GM19099 (cell line): ENCODE measurements around the gene SLC27A1.
A peak's percentile ranks its signal among the peaks of the same experiment; 100 is the strongest.

Source experiments
- POLR2A ChIP-seq: IDR thresholded peaks from 3 replicates; pipeline ENCODE4 v1.6.1; 2011; ENCODE audit warnings: low read depth; ENCODE audit not compliant: insufficient read length; ENCODE audit errors: extremely low read depth

Gene SLC27A1

GRCh38 chr19:17491287-17491686, 21.0 kb downstream of the SLC27A1 start:
- TF ChIP-seq POLR2A: no peak

- no peak for TF ChIP-seq POLR2A
Measured at GRCh38 chr19:17495639-17496296, 25.4 kb downstream of the SLC27A1 start.

- no peak for TF ChIP-seq POLR2A
Measured at GRCh38 chr19:17496337-17496997, 26.1 kb downstream of the SLC27A1 start.

- TF ChIP-seq POLR2A: no peak
Measured at GRCh38 chr19:17497149-17497798, 26.9 kb downstream of the SLC27A1 start.

GRCh38 chr19:17499648-17500446, 29.5 kb downstream of the SLC27A1 start:
- TF ChIP-seq POLR2A: no peak

- TF ChIP-seq POLR2A: no peak
Measured at GRCh38 chr19:17500447-17501198, 30.3 kb downstream of the SLC27A1 start.

- no peak for TF ChIP-seq POLR2A
Measured at GRCh38 chr19:17503240-17503639, 32.9 kb downstream of the SLC27A1 start.

- no peak for TF ChIP-seq POLR2A
Measured at GRCh38 chr19:17504030-17504429, 33.7 kb downstream of the SLC27A1 start.

GRCh38 chr19:17504456-17504855, 34.1 kb downstream of the SLC27A1 start:
- no peak for TF ChIP-seq POLR2A

- no peak for TF ChIP-seq POLR2A
Measured at GRCh38 chr19:17505223-17505622, 34.9 kb downstream of the SLC27A1 start.

- no peak for TF ChIP-seq POLR2A
Measured at GRCh38 chr19:17506745-17507144, 36.4 kb downstream of the SLC27A1 start.

GRCh38 chr19:17510220-17510993, 40.1 kb downstream of the SLC27A1 start:
- no peak for TF ChIP-seq POLR2A

GRCh38 chr19:17511724-17512573, 41.6 kb downstream of the SLC27A1 start:
- TF ChIP-seq POLR2A: peak; percentile 37
